Neuron (in vitro differentiated cells): Measurements from ENCODE around the gene RPUSD2.

Experiments
- H2AFZ ChIP-seq: one replicate; pipeline ENCODE4 v1.6.1; 2013; ENCODE audit warnings: low read depth, mild to moderate bottlenecking, inconsistent platforms, low read length, moderate library complexity
- H3K27me3 ChIP-seq: one replicate; pipeline ENCODE4 v1.6.1; 2013; ENCODE audit warnings: low read length; ENCODE audit not compliant: insufficient read depth
- H3K36me3 ChIP-seq: one replicate; pipeline ENCODE4 v1.6.1; 2013; ENCODE audit warnings: low read length; ENCODE audit not compliant: insufficient read depth
- H3K4me1 ChIP-seq: one replicate; pipeline ENCODE4 v1.6.1; 2013; ENCODE audit warnings: low read length; ENCODE audit not compliant: insufficient read depth
- H3K4me3 ChIP-seq: 2 replicates; pipeline ENCODE4 v1.5.1; 2013; ENCODE audit warnings: mild to moderate bottlenecking, low read length, moderate library complexity
- H3K9me3 ChIP-seq: one replicate; pipeline ENCODE4 v1.6.1; 2013; ENCODE audit warnings: low read length

Gene RPUSD2

GRCh38 chr15:40569129-40569953 is at the start of gene RPUSD2:
Gene RPUSD2 (plus strand): TSS chr15:40569299. CDS start chr15:40569338, 39 bp downstream.
- Histone ChIP-seq H3K27me3 (no peaks in the 10 kb centered on the region), H3K36me3 (peaks cover 20% of the 10 kb centered on the region), H3K9me3 (no peaks in the 10 kb centered on the region), H3K4me1 (peaks cover 21% of the 10 kb centered on the region), H3K4me3 (peak within 1 kb of the TSS; percentile 77), H2AFZ (peak within 1 kb of the TSS; percentile 73)

- no peaks in the 10 kb centered on the region for H3K4me1 ChIP-seq
- no peaks in the 10 kb centered on the region for H3K36me3 ChIP-seq
- H2AFZ ChIP-seq = no peak overlapping the region
- H3K9me3 ChIP-seq = no peaks in the 10 kb centered on the region
- H3K27me3 ChIP-seq = no peaks in the 10 kb centered on the region
- H3K4me3 ChIP-seq = no peak overlapping the region
Observed at GRCh38 chr15:40523611-40524010, 45.5 kb upstream of the RPUSD2 start.

GRCh38 chr15:40525855-40526254 is 43.2 kb upstream of the RPUSD2 start:
- Histone ChIP-seq H3K4me1 (peaks cover 3% of the 10 kb centered on the region), H3K27me3 (no peaks in the 10 kb centered on the region), H3K4me3 (no peak overlapping the region), H3K36me3 (no peaks in the 10 kb centered on the region), H2AFZ (no peak overlapping the region), H3K9me3 (no peaks in the 10 kb centered on the region)

- H3K9me3 ChIP-seq = no peaks in the 10 kb centered on the region
- H3K27me3 ChIP-seq = no peaks in the 10 kb centered on the region
- H3K4me1 ChIP-seq = peaks cover 3% of the 10 kb centered on the region
- no peaks in the 10 kb centered on the region for H3K36me3 ChIP-seq
- H2AFZ ChIP-seq = no peak overlapping the region
- no peak overlapping the region for H3K4me3 ChIP-seq
Observed at GRCh38 chr15:40528801-40529200, 40.3 kb upstream of the RPUSD2 start.

GRCh38 chr15:40533763-40534364 is 35.2 kb upstream of the RPUSD2 start:
- no peaks in the 10 kb centered on the region for H3K36me3 ChIP-seq
- H3K4me3 ChIP-seq = no peak overlapping the region
- no peak overlapping the region for H2AFZ ChIP-seq
- no peaks in the 10 kb centered on the region for H3K9me3 ChIP-seq
- H3K27me3 ChIP-seq = no peaks in the 10 kb centered on the region
- peaks cover 5% of the 10 kb centered on the region for H3K4me1 ChIP-seq

GRCh38 chr15:40534371-40534770 is 34.7 kb upstream of the RPUSD2 start:
- Histone ChIP-seq H3K4me1 (peaks cover 8% of the 10 kb centered on the region), H3K9me3 (no peaks in the 10 kb centered on the region), H3K4me3 (no peak overlapping the region), H3K36me3 (no peaks in the 10 kb centered on the region), H2AFZ (no peak overlapping the region), H3K27me3 (no peaks in the 10 kb centered on the region)

GRCh38 chr15:40536501-40536900 is 32.6 kb upstream of the RPUSD2 start:
- H3K4me3 ChIP-seq = no peak overlapping the region
- H3K9me3 ChIP-seq = no peaks in the 10 kb centered on the region
- peaks cover 11% of the 10 kb centered on the region for H3K4me1 ChIP-seq

GRCh38 chr15:40538976-40539375 is 30.1 kb upstream of the RPUSD2 start:
- Histone ChIP-seq H3K36me3 (no peaks in the 10 kb centered on the region), H3K9me3 (no peaks in the 10 kb centered on the region), H3K27me3 (no peaks in the 10 kb centered on the region), H2AFZ (no peak overlapping the region), H3K4me1 (peaks cover 11% of the 10 kb centered on the region), H3K4me3 (no peak overlapping the region)

More at GRCh38 chr15:40536501-40536900, 32.6 kb upstream of the RPUSD2 start:
- no peak overlapping the region for H2AFZ ChIP-seq
- H3K36me3 ChIP-seq = no peaks in the 10 kb centered on the region
- no peaks in the 10 kb centered on the region for H3K27me3 ChIP-seq

GRCh38 chr15:40543082-40543481 is 26.0 kb upstream of the RPUSD2 start:
- H3K4me1 ChIP-seq = peaks cover 11% of the 10 kb centered on the region

GRCh38 chr15:40543631-40544294 is 25.3 kb upstream of the RPUSD2 start:
- H3K9me3 ChIP-seq = no peaks in the 10 kb centered on the region
- peaks cover 9% of the 10 kb centered on the region for H3K4me1 ChIP-seq
- no peak overlapping the region for H2AFZ ChIP-seq
- H3K4me3 ChIP-seq = no peak overlapping the region
- no peaks in the 10 kb centered on the region for H3K27me3 ChIP-seq
- H3K36me3 ChIP-seq = peaks cover 3% of the 10 kb centered on the region

More at GRCh38 chr15:40543082-40543481, 26.0 kb upstream of the RPUSD2 start:
- H3K9me3 ChIP-seq = no peaks in the 10 kb centered on the region
- H3K4me3 ChIP-seq = no peak overlapping the region
- no peak overlapping the region for H2AFZ ChIP-seq
- no peaks in the 10 kb centered on the region for H3K36me3 ChIP-seq
- no peaks in the 10 kb centered on the region for H3K27me3 ChIP-seq

- no peak overlapping the region for H2AFZ ChIP-seq
- no peaks in the 10 kb centered on the region for H3K27me3 ChIP-seq
- no peaks in the 10 kb centered on the region for H3K9me3 ChIP-seq
- no peak overlapping the region for H3K4me3 ChIP-seq
- peaks cover 5% of the 10 kb centered on the region for H3K36me3 ChIP-seq
- no peaks in the 10 kb centered on the region for H3K4me1 ChIP-seq
Observed at GRCh38 chr15:40545457-40545856, 23.6 kb upstream of the RPUSD2 start.

- H2AFZ ChIP-seq = no peak overlapping the region
- no peaks in the 10 kb centered on the region for H3K27me3 ChIP-seq
- no peaks in the 10 kb centered on the region for H3K9me3 ChIP-seq
Observed at GRCh38 chr15:40548610-40549009, 20.5 kb upstream of the RPUSD2 start.

GRCh38 chr15:40549894-40550293 is 19.2 kb upstream of the RPUSD2 start:
- Histone ChIP-seq H3K4me3 (no peak overlapping the region), H3K27me3 (no peaks in the 10 kb centered on the region), H2AFZ (no peak overlapping the region), H3K4me1 (peaks cover 8% of the 10 kb centered on the region), H3K36me3 (peaks cover 5% of the 10 kb centered on the region), H3K9me3 (no peaks in the 10 kb centered on the region)

More at GRCh38 chr15:40548610-40549009, 20.5 kb upstream of the RPUSD2 start:
- Histone ChIP-seq H3K4me1 (no peaks in the 10 kb centered on the region), H3K36me3 (peaks cover 5% of the 10 kb centered on the region), H3K4me3 (no peak overlapping the region)
